ENCODE data around the gene NFE2. TPM values are rescaled to one million over a fixed set of nuclear protein-coding genes. Genes with fewer than 3 reads are reported as not detected.

The NFE2 gene
- total RNA-seq, 1 donor from 2014 or later, result 0.49 TPM

DNA sequence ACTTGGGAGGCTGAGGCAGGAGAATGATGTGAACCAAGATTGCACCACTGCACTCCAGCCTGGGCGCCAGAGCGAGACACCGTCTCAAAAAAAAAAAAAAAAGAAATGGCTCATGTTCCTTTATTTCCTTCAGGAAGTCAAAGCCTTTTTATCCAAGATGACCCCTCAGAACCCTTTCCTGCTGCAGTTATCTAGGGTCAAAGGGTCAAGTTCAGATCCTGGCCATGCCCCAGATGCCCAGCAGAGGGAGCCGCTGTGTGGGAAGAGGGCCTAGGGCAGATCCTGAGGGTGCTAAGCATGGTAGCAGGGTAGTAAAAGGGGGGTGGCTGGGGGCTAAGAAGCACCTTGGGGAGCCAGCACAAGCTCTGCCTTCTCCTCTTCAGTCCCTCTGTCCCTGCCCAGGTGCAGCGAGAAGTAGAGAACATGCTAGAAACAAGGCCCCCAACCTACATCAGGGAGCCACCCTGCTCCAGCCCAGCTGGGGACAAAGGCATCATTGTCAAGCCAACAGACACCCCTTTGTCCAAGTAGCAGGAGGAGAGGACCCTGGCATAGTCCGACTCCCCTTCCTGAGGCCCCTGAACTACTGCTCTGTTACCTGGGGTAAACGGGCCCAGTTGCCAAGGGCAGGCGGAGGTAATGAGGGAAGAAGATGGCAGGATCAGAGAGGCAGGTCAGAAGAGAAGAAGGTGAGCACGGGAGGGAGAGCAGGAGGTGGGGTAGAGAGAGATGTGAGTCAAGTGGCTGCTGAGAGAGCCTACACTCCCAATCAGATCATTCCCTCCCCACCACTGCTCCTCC, 6.5 kb downstream of the NFE2 start:
- DNase-seq (ENCODE audit: low spot score), result peak; percentile 57
- H3K4me3 Mint-ChIP-seq (ENCODE audit: unreplicated experiment), result no peak overlapping the region
- TF ChIP-seq, protein P1, sequence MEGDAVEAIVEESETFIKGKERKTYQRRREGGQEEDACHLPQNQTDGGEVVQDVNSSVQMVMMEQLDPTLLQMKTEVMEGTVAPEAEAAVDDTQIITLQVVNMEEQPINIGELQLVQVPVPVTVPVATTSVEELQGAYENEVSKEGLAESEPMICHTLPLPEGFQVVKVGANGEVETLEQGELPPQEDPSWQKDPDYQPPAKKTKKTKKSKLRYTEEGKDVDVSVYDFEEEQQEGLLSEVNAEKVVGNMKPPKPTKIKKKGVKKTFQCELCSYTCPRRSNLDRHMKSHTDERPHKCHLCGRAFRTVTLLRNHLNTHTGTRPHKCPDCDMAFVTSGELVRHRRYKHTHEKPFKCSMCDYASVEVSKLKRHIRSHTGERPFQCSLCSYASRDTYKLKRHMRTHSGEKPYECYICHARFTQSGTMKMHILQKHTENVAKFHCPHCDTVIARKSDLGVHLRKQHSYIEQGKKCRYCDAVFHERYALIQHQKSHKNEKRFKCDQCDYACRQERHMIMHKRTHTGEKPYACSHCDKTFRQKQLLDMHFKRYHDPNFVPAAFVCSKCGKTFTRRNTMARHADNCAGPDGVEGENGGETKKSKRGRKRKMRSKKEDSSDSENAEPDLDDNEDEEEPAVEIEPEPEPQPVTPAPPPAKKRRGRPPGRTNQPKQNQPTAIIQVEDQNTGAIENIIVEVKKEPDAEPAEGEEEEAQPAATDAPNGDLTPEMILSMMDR (IDR thresholded peaks at IDR 0.05; ENCODE audit: unreplicated experiment), result peak; percentile 62
- no peaks in the 10 kb centered on the region for H3K9me3 Mint-ChIP-seq (ENCODE audit: unreplicated experiment)
- H3K27ac Mint-ChIP-seq (ENCODE audit: unreplicated experiment), result no peak overlapping the region
- H3K4me1 Mint-ChIP-seq (ENCODE audit: unreplicated experiment), result peaks cover 8% of the 10 kb centered on the region
- peaks cover 12% of the 10 kb centered on the region for H3K27me3 Mint-ChIP-seq (ENCODE audit: unreplicated experiment)
- no peaks in the 10 kb centered on the region for H3K36me3 Mint-ChIP-seq (ENCODE audit: low read depth, unreplicated experiment)

DNA sequence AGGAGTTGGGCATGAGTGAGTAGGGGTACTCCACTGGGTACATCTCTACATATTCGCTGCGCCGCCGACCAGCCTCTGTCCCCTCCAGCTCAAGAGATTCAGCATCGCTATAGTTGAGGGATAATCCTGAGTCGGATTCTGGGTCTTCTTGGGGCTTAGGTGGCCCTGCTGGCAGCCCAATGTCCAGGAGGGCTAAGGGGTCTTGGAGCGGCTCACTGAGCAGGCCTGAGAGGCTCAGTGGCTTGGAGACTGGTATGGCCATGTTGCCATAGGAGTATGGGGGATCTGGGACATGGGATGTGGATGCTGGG, 7.9 kb downstream of the NFE2 start:
- TF ChIP-seq, protein P1 (IDR thresholded peaks at IDR 0.05; ENCODE audit: unreplicated experiment), result no peak
- no peak overlapping the region for H3K4me3 Mint-ChIP-seq (ENCODE audit: unreplicated experiment)
- peaks cover 3% of the 10 kb centered on the region for H3K36me3 Mint-ChIP-seq (ENCODE audit: low read depth, unreplicated experiment)

DNA sequence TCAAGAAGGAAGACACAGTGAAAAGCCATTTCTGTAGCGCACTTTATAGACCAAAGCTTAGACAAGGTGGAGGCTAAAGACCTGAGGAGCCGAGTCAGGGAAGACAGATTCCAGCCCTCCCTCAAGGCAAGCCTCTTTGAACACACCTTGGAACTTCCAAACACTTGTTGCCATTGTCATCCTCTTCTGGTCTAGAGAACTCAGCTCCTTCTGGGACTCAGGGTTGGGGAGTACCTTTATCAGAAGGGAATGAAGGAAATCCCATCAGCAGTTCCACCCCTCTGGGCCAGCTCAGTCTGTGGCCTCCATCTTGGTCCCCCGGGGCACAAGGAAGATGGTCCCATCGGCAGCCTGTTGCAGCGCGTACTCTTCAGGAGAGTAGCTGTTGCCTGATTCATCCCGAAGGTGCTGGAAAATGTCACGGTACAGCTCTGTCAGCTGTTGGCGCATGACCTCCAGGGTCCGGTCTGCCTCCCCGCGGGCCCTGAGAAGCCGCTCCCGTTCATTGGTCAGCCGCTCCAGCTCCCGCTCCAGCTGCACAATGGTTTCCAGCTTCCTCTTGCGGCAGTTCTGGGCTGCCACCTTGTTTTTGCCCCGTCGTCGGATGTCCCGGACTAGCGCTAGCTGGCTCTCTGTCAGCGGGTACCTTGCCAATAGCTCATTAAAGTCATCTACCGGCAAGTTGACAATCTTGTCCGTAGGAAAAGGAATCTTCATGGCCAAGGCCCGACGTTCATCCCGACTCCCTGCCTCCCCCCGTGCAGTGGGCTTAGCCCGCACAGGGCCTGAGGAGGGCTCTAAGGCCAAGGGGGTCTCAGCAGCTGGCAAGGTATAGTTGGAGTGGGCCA, 8.5 kb downstream of the NFE2 start:
- no peak for DNase-seq (ENCODE audit: low spot score)
- TF ChIP-seq, protein P1 (IDR thresholded peaks at IDR 0.05; ENCODE audit: unreplicated experiment), result no peak

More for the DNA sequence above, 7.9 kb downstream of the NFE2 start:
- no peak for DNase-seq (ENCODE audit: low spot score)
- Mint-ChIP-seq H3K27ac (ENCODE audit: unreplicated experiment) (peak overlapping the region; percentile 54), H3K9me3 (ENCODE audit: unreplicated experiment) (no peaks in the 10 kb centered on the region), H3K27me3 (ENCODE audit: unreplicated experiment) (peaks cover 8% of the 10 kb centered on the region), H3K4me1 (ENCODE audit: unreplicated experiment) (peaks cover 8% of the 10 kb centered on the region)

DNA sequence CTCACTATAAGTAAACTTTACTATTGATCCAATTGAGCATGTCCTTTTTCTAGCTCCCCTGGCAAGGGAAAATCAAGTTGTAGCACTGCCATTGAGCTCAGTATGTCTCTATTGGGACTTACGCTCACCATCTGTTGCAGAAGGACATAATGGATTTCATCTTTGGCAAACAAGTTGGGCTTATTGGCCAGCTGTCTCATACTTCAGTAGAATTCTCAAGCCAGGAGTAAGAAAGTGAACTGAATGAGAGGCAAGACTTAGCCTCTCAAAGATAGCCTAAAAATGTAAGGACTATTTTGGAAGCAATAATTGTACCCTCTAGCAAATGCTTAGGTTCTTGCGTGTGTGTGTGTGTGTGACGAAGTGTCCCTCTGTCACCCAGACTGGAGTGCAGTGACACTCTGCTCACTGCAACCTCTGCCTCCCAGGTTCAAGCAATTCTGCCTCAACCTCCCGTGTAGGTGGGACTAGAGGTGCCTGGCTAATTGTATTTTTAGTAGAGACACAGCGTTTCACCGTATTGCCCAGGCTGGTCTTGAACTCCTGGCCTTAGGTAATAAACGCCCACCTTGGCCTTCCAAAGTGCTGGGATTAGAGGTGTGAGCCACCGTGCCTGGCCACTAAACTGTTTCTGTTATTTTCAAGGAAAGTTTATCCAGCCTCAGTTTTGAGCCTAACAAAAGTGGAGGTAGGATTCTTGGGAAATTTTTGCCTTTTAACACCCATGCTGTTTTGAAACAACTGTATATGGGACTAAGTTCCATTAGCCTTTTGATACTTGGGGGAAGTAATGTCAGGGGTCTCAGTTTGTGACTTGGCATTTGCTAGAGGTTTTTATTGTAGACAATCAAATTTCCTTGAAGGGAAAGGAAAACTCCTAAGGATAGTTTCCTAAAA, 13.3 kb downstream of the NFE2 start:
- Mint-ChIP-seq H3K27ac (ENCODE audit: unreplicated experiment) (peak overlapping the region; percentile 5), H3K4me3 (ENCODE audit: unreplicated experiment) (no peak overlapping the region), H3K9me3 (ENCODE audit: unreplicated experiment) (no peaks in the 10 kb centered on the region), H3K4me1 (ENCODE audit: unreplicated experiment) (peaks cover 26% of the 10 kb centered on the region), H3K36me3 (ENCODE audit: low read depth, unreplicated experiment) (peaks cover 48% of the 10 kb centered on the region), H3K27me3 (ENCODE audit: unreplicated experiment) (peaks cover 5% of the 10 kb centered on the region)
- TF ChIP-seq, protein P1 (IDR thresholded peaks at IDR 0.05; ENCODE audit: unreplicated experiment), result no peak
- DNase-seq (ENCODE audit: low spot score), result no peak

More for the DNA sequence above, 8.5 kb downstream of the NFE2 start:
- Mint-ChIP-seq H3K36me3 (ENCODE audit: low read depth, unreplicated experiment) (peaks cover 8% of the 10 kb centered on the region), H3K4me1 (ENCODE audit: unreplicated experiment) (peaks cover 8% of the 10 kb centered on the region), H3K27me3 (ENCODE audit: unreplicated experiment) (peaks cover 5% of the 10 kb centered on the region), H3K9me3 (ENCODE audit: unreplicated experiment) (no peaks in the 10 kb centered on the region), H3K27ac (ENCODE audit: unreplicated experiment) (no peak overlapping the region), H3K4me3 (ENCODE audit: unreplicated experiment) (no peak overlapping the region)
